ENCODE results near the gene CLK4.

- TF ChIP-seq, protein P1, sequence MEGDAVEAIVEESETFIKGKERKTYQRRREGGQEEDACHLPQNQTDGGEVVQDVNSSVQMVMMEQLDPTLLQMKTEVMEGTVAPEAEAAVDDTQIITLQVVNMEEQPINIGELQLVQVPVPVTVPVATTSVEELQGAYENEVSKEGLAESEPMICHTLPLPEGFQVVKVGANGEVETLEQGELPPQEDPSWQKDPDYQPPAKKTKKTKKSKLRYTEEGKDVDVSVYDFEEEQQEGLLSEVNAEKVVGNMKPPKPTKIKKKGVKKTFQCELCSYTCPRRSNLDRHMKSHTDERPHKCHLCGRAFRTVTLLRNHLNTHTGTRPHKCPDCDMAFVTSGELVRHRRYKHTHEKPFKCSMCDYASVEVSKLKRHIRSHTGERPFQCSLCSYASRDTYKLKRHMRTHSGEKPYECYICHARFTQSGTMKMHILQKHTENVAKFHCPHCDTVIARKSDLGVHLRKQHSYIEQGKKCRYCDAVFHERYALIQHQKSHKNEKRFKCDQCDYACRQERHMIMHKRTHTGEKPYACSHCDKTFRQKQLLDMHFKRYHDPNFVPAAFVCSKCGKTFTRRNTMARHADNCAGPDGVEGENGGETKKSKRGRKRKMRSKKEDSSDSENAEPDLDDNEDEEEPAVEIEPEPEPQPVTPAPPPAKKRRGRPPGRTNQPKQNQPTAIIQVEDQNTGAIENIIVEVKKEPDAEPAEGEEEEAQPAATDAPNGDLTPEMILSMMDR (conservative IDR thresholded peaks at IDR 0.05; ENCODE audit: low read depth, low read length), result no peak
- TF ChIP-seq EZH2 (IDR thresholded peaks at IDR 0.05; ENCODE audit: low read length, unreplicated experiment), result no peak
Measured at GRCh38 chr5:178555005-178555404, 71.8 kb downstream of the CLK4 start.
